ENCODE data around the gene PHB1. TPM values are rescaled to one million over a fixed set of nuclear protein-coding genes. Genes with fewer than 3 reads are reported as not detected.

The PHB1 gene
- polyA plus RNA-seq, 1 donor, result 218 TPM

GRCh38 chr17:49356320-49356719 lies 58.4 kb downstream of the PHB1 start:
- DNase-seq, result no peak

Other genes starting within 250 kb of the PHB1 start
- 1.1 TPM for gene GNGT2, start 204.3 kb downstream of the PHB1 start, polyA plus RNA-seq (ENCODE audit: insufficient read length)
- gene ABI3, start 204.2 kb downstream of the PHB1 start, polyA plus RNA-seq (ENCODE audit: insufficient read length), result 4.2 TPM
- 1.3 TPM for gene PHOSPHO1, start 184.1 kb downstream of the PHB1 start, polyA plus RNA-seq (ENCODE audit: insufficient read length)
- 36.7 TPM for gene ZNF652, start 52.6 kb downstream of the PHB1 start, polyA plus RNA-seq (ENCODE audit: insufficient read length)
- gene NGFR, start 80.4 kb upstream of the PHB1 start, polyA plus RNA-seq (ENCODE audit: insufficient read length), result 2.9 TPM
- gene NXPH3, start 161.0 kb upstream of the PHB1 start, polyA plus RNA-seq (ENCODE audit: insufficient read length), result 0.76 TPM

Measured in left kidney (tissue), 2 donors.